Adrenal gland (tissue), 5 donors: ENCODE data around the gene OR56A5.

Source experiments
- POLR2A ChIP-seq, 2 donors: fragments of 450-650 bp; IDR thresholded peaks; one replicate each; pipeline ENCODE4 v1.6.1; 2017; ENCODE audit warnings: antibody characterized with exemption in 2 of 2, mild to moderate bottlenecking in 2 of 2, moderate library complexity in 1 of 2
- TF ChIP-seq, protein P1 (sequence below), 6 experiments: fragments of 450-650 bp in 4 of 6; fragments of 200-600 bp in 2 of 6; sonication (generic) in 1 of 6; IDR thresholded peaks; 1 replicate in 5 of 6; 2 replicates in 1 of 6; pipeline versions ENCODE4 v1.5.1 to v1.8.0; 2016 to 2021; ENCODE audit warnings: antibody characterized with exemption in 6 of 6, mild to moderate bottlenecking in 2 of 6, moderate library complexity in 1 of 6
- donor health status: DM: no; HTN: no; CAD: no.

DNA sequence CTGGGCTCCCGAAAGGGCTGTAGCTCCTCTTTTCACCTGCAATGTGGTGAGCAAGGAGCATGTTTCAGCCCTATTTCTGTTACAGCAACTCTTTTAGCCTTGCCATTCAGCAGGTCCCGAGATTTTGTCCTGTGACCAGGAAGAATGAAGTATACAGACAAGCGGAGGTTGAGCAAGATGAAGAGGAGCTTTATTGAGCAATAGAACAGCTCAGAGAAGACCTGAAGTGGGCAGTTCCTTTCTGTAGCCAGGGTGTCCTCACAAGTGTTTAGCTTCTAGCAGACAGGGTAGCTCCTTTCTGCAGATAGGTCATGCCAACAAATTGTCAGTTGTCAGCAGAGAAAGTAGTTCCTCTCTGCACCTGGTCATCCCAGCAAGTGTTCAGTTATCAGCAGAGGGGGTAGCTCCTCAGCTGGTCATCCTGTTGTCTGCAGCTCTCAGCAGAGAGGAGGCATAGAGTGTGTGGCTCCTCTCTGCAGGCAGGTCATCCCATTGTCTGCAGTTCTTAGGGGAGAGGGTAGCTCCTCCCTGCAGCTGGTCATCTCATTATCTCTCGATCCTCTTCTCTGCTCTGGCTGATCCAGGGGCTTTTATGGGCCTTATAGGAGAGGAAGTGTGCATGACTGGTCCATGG is 43.9 kb upstream of the OR56A5 start:
- TF ChIP-seq, protein P1, sequence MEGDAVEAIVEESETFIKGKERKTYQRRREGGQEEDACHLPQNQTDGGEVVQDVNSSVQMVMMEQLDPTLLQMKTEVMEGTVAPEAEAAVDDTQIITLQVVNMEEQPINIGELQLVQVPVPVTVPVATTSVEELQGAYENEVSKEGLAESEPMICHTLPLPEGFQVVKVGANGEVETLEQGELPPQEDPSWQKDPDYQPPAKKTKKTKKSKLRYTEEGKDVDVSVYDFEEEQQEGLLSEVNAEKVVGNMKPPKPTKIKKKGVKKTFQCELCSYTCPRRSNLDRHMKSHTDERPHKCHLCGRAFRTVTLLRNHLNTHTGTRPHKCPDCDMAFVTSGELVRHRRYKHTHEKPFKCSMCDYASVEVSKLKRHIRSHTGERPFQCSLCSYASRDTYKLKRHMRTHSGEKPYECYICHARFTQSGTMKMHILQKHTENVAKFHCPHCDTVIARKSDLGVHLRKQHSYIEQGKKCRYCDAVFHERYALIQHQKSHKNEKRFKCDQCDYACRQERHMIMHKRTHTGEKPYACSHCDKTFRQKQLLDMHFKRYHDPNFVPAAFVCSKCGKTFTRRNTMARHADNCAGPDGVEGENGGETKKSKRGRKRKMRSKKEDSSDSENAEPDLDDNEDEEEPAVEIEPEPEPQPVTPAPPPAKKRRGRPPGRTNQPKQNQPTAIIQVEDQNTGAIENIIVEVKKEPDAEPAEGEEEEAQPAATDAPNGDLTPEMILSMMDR (IDR thresholded peaks at IDR 0.05), result no peak
- TF ChIP-seq POLR2A (IDR thresholded peaks at IDR 0.05), result no peak
